ENCODE data around the gene GLI2.

The GLI2 gene

DNA sequence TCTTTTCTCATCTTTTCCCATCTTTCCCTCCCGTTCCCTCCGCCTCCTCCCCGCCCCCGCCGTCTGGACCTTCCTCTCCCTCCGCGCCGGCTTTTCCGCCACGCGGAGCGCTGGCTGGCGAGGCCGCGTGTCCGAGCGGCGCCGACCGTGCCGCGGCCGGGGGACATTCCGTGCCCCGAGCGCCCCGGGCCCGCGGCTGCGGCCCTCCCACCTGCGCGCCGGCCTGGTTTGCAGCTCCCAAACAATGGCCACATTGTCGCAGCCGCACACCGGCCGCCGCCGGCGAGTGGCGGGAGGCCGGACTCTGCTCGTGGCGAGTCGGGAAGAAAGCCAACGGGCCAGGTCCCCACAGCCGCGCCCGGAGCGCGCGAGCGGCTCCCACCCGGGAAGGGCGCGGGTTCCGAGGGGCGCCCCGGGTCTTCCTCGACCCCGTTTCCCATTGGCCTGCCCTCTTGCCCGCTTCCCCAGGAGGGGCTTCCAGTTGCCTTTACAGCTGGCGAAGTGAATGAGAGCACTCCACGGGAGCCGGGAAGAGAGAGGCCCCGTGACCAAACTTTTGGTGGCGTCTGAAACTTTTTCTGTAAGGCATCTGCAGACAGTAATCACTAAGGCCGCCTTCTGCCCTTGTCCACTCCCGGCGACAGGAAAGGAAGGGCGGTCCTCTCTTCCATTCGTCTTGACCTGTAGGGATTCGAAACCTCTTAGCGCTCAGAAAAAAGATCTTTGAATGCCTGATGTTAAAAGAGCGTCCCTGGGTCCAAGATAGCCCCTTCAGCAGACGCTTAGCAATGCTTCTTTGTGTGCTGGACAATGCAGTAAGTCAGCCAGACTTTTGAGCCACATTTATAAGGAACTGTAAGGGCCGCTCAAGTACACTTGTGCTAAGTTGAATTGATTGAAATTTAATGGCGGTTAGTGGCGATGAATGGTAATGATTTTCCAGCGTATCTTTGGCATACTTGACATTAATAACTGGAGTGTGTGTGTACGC is 6.2 kb downstream of the GLI2 start:
- H3K9ac ChIP-seq (ENCODE audit: low read length) = peak overlapping the region; percentile 53
- no peaks in the 10 kb centered on the region for H3K36me3 ChIP-seq (ENCODE audit: control insufficient read depth, insufficient read depth, low read length)
- peaks cover 15% of the 10 kb centered on the region for H3K27me3 ChIP-seq (ENCODE audit: control insufficient read depth, insufficient read depth, low read length)
- peaks cover 43% of the 10 kb centered on the region for H3K4me1 ChIP-seq (ENCODE audit: control insufficient read depth, insufficient read depth, low read length)
- H3K9me3 ChIP-seq (ENCODE audit: control insufficient read depth, low read length) = no peaks in the 10 kb centered on the region
- H3K4me3 ChIP-seq (ENCODE audit: low read length) = no peak overlapping the region

DNA sequence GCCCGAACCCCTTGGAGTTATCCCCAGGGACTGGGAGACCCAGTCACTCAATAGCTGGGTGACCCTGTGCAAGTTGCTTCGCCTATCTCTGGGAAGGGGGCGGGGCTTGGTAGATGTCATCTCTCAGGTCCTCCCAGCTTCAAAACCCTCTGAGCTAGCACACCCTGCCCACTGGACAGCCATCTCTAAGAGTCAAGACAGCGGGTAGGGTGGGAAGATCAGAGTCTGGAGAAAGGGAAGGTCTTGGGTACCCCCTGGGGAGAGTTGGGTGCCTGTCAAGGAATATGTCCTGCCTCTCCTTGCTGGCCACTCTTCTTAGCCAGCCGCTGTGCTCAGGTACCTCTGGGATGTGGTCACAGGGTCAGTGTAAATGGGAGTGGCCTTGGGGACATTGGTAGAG is 8.0 kb downstream of the GLI2 start:
- H3K9ac ChIP-seq (ENCODE audit: low read length) = no peak overlapping the region
- H3K9me3 ChIP-seq (ENCODE audit: control insufficient read depth, low read length) = no peaks in the 10 kb centered on the region
- H3K36me3 ChIP-seq (ENCODE audit: control insufficient read depth, insufficient read depth, low read length) = no peaks in the 10 kb centered on the region
- H3K4me1 ChIP-seq (ENCODE audit: control insufficient read depth, insufficient read depth, low read length) = peaks cover 25% of the 10 kb centered on the region
- peaks cover 8% of the 10 kb centered on the region for H3K27me3 ChIP-seq (ENCODE audit: control insufficient read depth, insufficient read depth, low read length)
- no peak overlapping the region for H3K4me3 ChIP-seq (ENCODE audit: low read length)

- Histone ChIP-seq H3K4me3 (ENCODE audit: low read length) (no peak overlapping the region), H3K9ac (ENCODE audit: low read length) (no peak overlapping the region), H3K36me3 (ENCODE audit: control insufficient read depth, insufficient read depth, low read length) (no peaks in the 10 kb centered on the region), H3K9me3 (ENCODE audit: control insufficient read depth, low read length) (no peaks in the 10 kb centered on the region), H3K4me1 (ENCODE audit: control insufficient read depth, insufficient read depth, low read length) (peaks cover 13% of the 10 kb centered on the region), H3K27me3 (ENCODE audit: control insufficient read depth, insufficient read depth, low read length) (peaks cover 8% of the 10 kb centered on the region)
Measured at GRCh38 chr2:120744817-120745216, 9.1 kb downstream of the GLI2 start.

DNA sequence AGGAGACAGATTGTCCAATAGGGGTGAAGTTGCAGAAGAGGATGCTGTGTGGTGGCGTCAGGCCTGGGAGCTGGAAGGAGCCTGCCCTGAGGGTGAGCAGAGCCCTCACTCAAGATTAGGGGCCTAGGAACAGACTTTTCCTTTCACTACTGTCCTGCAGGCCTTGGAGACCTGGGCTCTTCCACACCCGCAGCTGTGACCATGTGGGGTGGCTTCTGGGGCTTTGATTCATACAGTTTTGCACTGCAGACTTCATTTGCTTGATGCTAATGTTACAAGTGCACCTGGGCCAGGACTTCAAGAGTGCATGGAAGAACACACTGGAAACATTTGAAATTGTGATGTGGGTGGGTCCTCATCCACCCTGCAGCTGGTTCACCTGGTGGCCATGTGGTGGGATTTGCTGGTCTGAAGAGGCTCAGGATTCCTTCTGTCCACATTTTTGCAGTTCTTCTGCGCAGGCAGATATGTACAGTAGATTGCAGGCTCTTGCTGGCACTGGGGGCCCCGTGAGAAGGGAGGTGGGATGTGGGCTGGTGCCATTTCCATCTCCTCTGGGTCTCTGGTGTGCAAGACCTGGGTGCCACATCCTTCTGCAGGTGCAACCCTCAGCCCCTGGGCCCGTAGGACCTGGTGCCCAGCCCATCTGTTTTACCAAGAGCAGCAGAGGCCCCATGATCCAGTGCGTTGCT is 9.9 kb downstream of the GLI2 start:
- Histone ChIP-seq H3K36me3 (ENCODE audit: control insufficient read depth, insufficient read depth, low read length) (no peaks in the 10 kb centered on the region), H3K9ac (ENCODE audit: low read length) (no peak overlapping the region), H3K4me3 (ENCODE audit: low read length) (no peak overlapping the region), H3K4me1 (ENCODE audit: control insufficient read depth, insufficient read depth, low read length) (peaks cover 13% of the 10 kb centered on the region), H3K27me3 (ENCODE audit: control insufficient read depth, insufficient read depth, low read length) (peaks cover 8% of the 10 kb centered on the region), H3K9me3 (ENCODE audit: control insufficient read depth, low read length) (no peaks in the 10 kb centered on the region)

- Histone ChIP-seq H3K9me3 (ENCODE audit: control insufficient read depth, low read length) (no peaks in the 10 kb centered on the region), H3K4me1 (ENCODE audit: control insufficient read depth, insufficient read depth, low read length) (peaks cover 7% of the 10 kb centered on the region), H3K4me3 (ENCODE audit: low read length) (no peak overlapping the region), H3K27me3 (ENCODE audit: control insufficient read depth, insufficient read depth, low read length) (peaks cover 8% of the 10 kb centered on the region), H3K9ac (ENCODE audit: low read length) (no peak overlapping the region), H3K36me3 (ENCODE audit: control insufficient read depth, insufficient read depth, low read length) (no peaks in the 10 kb centered on the region)
Measured at GRCh38 chr2:120746144-120746543, 10.5 kb downstream of the GLI2 start.

- Histone ChIP-seq H3K27me3 (ENCODE audit: control insufficient read depth, insufficient read depth, low read length) (peaks cover 8% of the 10 kb centered on the region), H3K9ac (ENCODE audit: low read length) (no peak overlapping the region), H3K4me1 (ENCODE audit: control insufficient read depth, insufficient read depth, low read length) (no peaks in the 10 kb centered on the region), H3K36me3 (ENCODE audit: control insufficient read depth, insufficient read depth, low read length) (no peaks in the 10 kb centered on the region), H3K4me3 (ENCODE audit: low read length) (no peak overlapping the region), H3K9me3 (ENCODE audit: control insufficient read depth, low read length) (no peaks in the 10 kb centered on the region)
Measured at GRCh38 chr2:120747281-120747680, 11.6 kb downstream of the GLI2 start.

GRCh38 chr2:120747706-120748105 is 12.0 kb downstream of the GLI2 start:
- no peaks in the 10 kb centered on the region for H3K4me1 ChIP-seq (ENCODE audit: control insufficient read depth, insufficient read depth, low read length)
- no peak overlapping the region for H3K4me3 ChIP-seq (ENCODE audit: low read length)
- H3K36me3 ChIP-seq (ENCODE audit: control insufficient read depth, insufficient read depth, low read length) = no peaks in the 10 kb centered on the region
- H3K9ac ChIP-seq (ENCODE audit: low read length) = no peak overlapping the region
- no peaks in the 10 kb centered on the region for H3K9me3 ChIP-seq (ENCODE audit: control insufficient read depth, low read length)
- peaks cover 8% of the 10 kb centered on the region for H3K27me3 ChIP-seq (ENCODE audit: control insufficient read depth, insufficient read depth, low read length)

DNA sequence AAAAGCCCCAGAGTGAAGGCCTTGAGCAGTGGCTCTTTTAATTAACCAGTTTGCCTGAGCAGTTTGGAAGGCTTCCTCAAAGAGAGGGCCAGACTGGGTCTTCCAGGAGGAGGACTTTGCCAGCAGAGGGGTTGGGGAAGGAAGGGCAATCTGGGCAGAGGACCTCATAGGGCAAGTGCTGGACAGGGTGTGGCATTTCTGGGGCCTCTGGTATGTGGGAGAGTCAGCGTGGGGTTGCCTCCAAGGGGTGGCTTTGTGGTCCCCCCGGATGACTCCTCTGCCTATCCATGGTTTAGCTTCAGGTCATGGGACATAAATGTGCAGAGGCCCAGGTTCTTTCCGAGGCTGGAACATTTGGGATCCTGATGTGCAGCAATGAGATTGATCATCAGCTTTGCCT is 12.6 kb downstream of the GLI2 start:
- Histone ChIP-seq H3K4me3 (ENCODE audit: low read length) (no peak overlapping the region), H3K9ac (ENCODE audit: low read length) (no peak overlapping the region), H3K4me1 (ENCODE audit: control insufficient read depth, insufficient read depth, low read length) (no peaks in the 10 kb centered on the region), H3K27me3 (ENCODE audit: control insufficient read depth, insufficient read depth, low read length) (peaks cover 8% of the 10 kb centered on the region), H3K36me3 (ENCODE audit: control insufficient read depth, insufficient read depth, low read length) (no peaks in the 10 kb centered on the region), H3K9me3 (ENCODE audit: control insufficient read depth, low read length) (no peaks in the 10 kb centered on the region)

- Histone ChIP-seq H3K4me3 (ENCODE audit: low read length) (no peak overlapping the region), H3K27me3 (ENCODE audit: control insufficient read depth, insufficient read depth, low read length) (peaks cover 5% of the 10 kb centered on the region), H3K36me3 (ENCODE audit: control insufficient read depth, insufficient read depth, low read length) (no peaks in the 10 kb centered on the region), H3K9me3 (ENCODE audit: control insufficient read depth, low read length) (no peaks in the 10 kb centered on the region), H3K4me1 (ENCODE audit: control insufficient read depth, insufficient read depth, low read length) (no peaks in the 10 kb centered on the region), H3K9ac (ENCODE audit: low read length) (no peak overlapping the region)
Measured at GRCh38 chr2:120748741-120749140, 13.1 kb downstream of the GLI2 start.

- Histone ChIP-seq H3K36me3 (ENCODE audit: control insufficient read depth, insufficient read depth, low read length) (no peaks in the 10 kb centered on the region), H3K4me1 (ENCODE audit: control insufficient read depth, insufficient read depth, low read length) (no peaks in the 10 kb centered on the region), H3K9ac (ENCODE audit: low read length) (no peak overlapping the region), H3K27me3 (ENCODE audit: control insufficient read depth, insufficient read depth, low read length) (no peaks in the 10 kb centered on the region), H3K4me3 (ENCODE audit: low read length) (no peak overlapping the region), H3K9me3 (ENCODE audit: control insufficient read depth, low read length) (no peaks in the 10 kb centered on the region)
Measured at GRCh38 chr2:120749506-120750431, 14.1 kb downstream of the GLI2 start.

DNA sequence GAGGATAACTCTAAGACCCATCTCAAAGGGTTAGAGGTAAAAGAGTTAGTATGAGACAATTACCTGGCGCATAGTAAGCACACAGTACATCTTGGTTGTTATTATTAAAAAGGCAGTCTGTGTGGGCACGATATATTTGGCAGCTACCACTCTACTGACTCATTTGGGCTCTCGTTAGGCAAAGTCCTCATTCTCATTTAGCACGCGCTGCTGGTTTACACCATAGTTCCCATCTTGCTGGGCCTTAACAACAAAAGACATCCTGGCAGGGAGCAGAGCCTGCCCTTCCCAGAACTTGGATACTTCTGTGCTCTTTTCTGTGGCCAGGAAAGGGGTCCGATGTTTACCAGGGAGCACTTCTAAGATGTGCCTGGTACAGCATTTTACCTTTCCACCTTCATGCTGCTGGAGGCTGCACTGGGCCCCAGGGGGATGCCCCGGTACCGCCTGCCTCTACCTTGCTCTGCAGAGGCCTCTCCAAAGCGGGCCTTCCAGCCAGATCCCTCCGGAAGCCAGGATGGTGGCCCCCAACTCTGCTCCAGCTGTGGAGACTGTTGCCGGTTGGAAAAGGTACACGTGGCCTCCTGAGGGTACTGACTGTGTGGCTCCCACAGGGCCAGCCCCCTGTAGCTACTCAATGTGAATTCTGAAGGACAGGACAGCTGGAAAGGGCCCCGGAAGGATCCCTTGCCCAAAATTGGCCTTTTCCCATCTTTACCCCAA is 15.0 kb downstream of the GLI2 start:
- Histone ChIP-seq H3K4me3 (ENCODE audit: low read length) (no peak overlapping the region), H3K27me3 (ENCODE audit: control insufficient read depth, insufficient read depth, low read length) (no peaks in the 10 kb centered on the region), H3K4me1 (ENCODE audit: control insufficient read depth, insufficient read depth, low read length) (no peaks in the 10 kb centered on the region), H3K36me3 (ENCODE audit: control insufficient read depth, insufficient read depth, low read length) (no peaks in the 10 kb centered on the region), H3K9me3 (ENCODE audit: control insufficient read depth, low read length) (no peaks in the 10 kb centered on the region), H3K9ac (ENCODE audit: low read length) (no peak overlapping the region)
